HG03354 (cell line): ENCODE measurements around the gene KCNIP1.

ENCODE experiments used
- ATAC-seq: cut with Tn5 transposase; IDR thresholded peaks from one replicate; pipeline ENCODE4 v1.9.1; 2021; ENCODE audit warnings: mild to moderate bottlenecking; ENCODE audit not compliant: unreplicated experiment, poor library complexity, severe bottlenecking

Gene KCNIP1

GRCh38 chr5:170785416-170785815 lies 281.6 kb downstream of the KCNIP1 start:
- ATAC-seq: no peak
